LoVo (cell line): ENCODE results near the gene MYO18A.
"Not testable (repeated sequence)": the region's sequence is repeated elsewhere in the genome, so short reads cannot be mapped to it uniquely, and the experiment has no call there.

Source experiments
- DNase-seq: peaks from one replicate; pipeline ENCODE4 v3.0.0-alpha.2; 2016; ENCODE audit warnings: low spot score

The MYO18A gene

DNA sequence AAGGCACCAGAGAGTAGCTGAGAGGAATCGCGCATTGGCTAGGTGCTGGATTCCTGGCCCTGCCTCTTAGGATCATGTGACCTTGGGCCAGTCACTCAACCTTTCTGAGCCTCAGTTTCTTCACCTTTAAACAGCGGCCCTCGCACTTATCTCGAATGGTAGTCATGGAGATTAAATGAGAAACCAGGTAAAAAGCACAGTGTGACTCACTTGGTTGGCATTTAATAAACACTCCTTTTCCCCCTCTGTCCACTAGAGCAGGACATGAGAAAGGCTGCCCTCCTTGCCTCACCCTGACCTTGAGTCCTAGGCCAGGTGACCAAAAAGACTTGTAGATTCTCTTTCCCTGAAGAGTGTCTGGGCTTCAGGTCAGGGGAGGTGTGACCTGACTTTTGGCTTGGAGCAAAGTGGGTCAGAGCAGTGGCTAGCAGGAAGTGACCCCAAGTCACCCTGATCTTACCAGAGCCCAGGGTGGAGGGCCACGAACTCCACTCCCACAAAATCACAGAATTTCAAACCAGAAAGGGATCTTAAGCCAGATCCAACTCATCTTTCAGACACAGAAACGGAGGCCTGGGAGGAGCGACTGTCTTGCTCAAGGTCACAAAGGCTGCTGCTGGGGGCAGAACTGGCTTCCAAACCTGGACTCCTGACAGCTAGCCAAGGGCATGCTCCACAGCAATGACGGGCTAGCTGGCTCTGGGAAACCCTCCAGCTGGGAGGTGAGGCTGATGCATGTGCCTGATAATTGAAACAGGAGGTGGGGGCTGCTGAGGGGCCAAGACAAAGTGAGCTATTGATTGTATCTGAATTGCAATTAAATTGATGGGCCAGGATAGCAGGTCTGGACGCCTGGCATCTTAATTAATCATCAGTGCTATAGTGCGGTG lies 72.0 kb downstream of the MYO18A start:
- peak; percentile 28 for DNase-seq

- DNase-seq: no peak
Observed at GRCh38 chr17:29107084-29107483, 73.1 kb downstream of the MYO18A start.

- DNase-seq: no peak
Observed at GRCh38 chr17:29103341-29103740, 76.9 kb downstream of the MYO18A start.

DNA sequence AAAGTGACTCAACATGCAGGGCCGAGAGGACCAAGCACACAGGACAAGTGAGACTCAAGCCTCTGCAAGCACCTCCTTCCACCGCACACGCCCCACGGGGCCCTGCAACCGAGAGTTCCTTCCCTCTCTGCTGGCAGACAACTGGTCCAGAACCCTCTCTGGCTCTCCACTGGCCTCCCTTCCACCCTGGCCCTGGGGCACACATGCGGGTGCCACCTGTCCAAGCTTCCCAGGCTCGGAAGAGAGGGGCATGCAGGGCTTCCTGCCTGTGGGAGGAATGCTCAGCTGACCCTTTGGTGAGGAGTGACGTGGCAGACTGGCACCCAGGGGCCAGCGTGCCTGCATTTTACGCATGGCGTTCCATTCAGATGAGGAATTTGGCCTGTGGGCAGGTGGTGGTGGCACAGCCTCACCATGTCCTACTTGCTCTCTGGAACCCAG lies 77.4 kb downstream of the MYO18A start:
- no peak for DNase-seq

DNA sequence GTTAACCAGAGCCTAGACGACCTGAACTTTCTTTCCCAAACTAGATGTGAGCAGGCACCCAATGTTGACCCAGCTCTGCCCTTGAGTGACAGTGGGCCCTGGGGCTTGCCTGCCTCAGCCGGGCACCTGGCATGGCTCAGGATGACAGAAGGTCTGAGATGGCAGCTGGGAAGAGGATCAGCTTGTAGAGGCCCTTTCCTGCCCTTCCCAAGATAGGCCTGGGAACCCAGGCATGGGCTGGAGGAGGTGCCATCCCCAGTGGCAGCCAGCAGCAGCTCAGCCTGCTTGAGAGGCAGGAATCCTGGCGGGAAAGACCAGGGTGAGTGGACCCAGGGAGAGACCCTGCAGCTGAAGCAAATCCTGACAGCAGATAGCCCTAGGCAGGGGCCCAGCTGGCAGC lies 78.2 kb downstream of the MYO18A start:
- no peak for DNase-seq

DNA sequence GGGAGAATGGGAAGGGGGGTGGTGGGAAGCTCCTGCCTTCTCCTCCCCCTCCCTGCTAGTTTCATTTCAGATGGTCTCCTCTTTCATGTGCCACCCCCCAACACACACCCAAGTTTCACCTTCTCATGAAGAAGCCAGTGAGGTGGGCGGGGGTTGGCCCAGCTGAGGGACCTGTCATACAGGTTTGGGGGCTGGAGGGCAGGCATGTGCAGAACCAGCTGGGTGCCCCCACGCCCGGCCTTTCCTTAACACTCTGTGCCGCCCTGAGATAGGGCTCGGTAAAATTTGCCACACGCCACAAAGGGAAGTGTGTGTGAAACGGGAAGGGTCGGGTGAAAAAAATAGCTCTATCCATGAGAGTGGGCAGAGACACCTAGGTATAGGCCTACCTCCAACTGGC lies 79.9 kb downstream of the MYO18A start:
- no peak for DNase-seq

DNA sequence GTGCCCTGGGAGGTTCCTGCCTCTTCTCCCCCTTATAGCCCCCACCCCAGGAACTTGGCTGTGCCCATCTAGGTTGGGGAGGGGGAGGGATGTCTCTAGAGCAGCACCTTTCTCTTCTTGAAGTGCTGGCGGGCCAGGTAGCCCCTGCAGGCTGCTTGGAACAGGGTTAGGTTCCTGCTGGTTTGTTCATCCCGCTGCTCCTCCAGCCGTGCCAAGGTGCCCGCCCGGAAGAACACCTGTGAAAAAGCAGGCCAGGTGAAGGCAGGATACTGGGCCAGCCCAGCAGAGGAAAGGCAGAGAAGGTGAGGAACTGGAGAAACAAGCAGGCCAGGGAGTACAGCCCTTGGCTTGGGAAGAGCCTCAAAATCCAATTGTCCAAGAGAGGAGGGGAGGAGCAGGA lies 80.7 kb downstream of the MYO18A start:
- DNase-seq: no peak

GRCh38 chr17:29096094-29096493 lies 84.1 kb downstream of the MYO18A start:
- DNase-seq: no peak

DNA sequence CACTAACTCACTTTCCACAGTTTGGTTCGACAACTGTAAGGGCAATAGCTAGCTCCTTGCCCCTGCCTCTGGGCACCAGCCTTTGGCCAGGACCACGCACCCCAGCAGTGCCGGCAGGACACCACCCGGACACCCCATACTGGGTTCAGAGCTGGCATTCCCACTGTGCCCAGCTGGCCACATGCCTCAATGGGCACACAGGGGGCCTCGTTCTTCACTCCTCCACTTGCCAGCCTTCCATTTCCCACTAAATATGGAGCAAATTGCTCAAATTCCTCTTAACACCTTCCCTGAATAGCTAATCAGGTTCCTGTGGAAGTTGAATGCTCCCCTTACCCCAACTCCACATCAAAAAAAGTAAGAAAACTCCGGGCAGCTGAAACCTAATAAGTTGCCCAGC lies 84.8 kb downstream of the MYO18A start:
- DNase-seq: no peak

DNA sequence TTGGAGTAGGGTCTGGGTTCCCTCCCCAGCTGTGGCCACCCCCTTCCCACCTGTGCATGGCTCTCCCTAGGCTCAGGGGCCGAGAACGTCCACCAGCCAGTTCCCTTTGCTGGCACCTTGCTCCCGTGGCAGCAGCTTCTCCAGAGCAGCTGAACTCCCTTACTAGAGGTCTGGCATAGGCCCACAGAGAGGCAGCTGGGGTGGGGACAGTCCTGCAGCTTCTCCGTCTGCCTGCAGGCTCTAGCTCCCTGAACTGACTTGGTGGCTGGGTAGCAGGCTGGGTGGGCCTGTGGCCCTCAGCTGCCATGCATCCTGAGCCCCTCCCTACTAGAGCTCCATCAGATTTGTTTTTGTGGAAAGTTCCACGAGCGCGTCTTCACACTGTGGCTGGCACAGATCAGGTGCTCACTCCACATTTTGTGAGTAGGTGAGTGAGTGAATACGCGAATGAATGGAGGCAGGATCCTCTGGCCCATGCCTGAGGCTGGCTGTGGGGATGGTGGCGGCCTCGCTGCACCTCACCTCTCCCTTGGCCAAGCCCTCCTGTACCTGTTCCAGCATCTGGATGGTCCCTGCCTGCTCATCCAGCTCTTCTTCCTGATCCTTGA lies 86.0 kb downstream of the MYO18A start:
- DNase-seq: no peak

- DNase-seq: no peak
Observed at GRCh38 chr17:29093090-29093871, 86.9 kb downstream of the MYO18A start.

DNA sequence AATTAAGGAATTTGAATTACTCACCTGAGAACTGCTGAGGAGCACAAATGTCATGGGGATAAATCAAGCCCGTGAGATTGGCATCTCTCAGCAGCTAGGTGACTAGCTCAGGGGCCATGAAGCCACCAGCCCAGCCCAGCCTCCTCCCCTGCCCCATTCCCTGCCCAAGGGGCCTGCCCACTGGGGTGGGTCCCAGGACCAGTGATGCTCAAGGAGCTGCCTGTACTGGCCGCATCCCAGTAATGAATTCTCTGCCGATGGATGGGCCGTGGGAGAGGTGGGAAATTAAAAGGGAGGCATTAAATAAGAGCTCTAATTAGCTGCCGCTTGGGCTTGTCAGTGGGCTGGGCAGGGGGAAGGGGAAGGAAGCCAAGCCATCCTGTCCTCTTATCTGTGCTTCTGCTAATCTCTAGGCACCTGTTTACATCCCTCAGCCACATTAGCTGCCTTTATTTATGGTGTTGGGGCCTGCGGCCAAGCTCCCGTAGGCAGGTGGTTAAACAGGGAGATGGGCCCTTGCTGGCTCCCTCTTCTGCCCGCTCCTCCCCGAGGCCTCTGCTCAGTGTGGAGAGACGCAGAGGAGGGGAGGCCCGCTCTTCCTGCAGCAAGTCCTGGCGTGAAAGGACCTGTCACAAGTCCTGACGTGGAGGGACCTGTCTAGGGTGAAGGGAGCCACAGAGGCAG lies 88.5 kb downstream of the MYO18A start:
- no peak for DNase-seq

- no peak for DNase-seq
Observed at GRCh38 chr17:29090750-29091605, 89.2 kb downstream of the MYO18A start.

DNA sequence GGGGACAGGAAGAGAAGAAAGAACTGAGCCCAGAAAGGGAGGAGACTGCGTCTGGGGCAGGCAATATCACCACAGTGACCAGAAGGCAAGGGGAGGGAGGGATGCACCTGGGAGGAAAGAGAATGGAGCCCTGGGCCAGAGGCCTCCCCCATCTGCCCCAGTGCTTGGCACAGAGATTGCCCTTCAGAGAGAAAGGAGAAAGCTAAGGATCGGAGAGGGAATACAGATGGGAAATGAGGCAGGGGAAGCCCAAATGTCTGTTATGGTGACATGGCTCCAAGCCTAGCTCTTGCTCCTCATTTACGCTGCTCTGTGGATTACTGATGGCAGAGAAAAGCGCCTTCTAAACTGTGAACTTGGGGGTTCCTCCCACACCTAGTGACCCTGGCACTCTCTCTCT lies 90.1 kb downstream of the MYO18A start:
- DNase-seq: no peak

- DNase-seq: no peak
Observed at GRCh38 chr17:29089601-29090044, 90.6 kb downstream of the MYO18A start.

- DNase-seq: not testable (repeated sequence)
Observed at GRCh38 chr17:29088782-29089181, 91.4 kb downstream of the MYO18A start.

- DNase-seq: no peak
Observed at GRCh38 chr17:29086628-29087332, 93.4 kb downstream of the MYO18A start.

DNA sequence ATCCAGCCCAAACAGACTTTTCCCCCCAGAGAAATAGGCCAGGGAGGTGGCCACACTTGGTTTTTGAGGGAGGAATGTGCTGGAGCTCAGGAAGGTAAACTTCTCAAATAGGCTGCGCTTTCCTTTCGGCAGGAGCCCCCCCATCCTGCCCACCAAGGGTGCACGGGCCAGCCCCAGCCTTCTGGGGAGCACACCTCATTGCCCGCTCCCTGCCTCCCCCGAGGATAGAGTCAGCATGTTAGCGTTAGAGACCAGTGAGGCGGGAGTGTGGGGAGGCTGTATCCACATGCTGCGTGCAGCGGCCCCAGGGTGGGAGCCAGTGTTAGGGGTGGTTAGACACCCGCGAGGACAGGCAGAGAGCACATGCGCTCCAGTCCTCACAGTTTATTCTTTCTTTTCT lies 95.0 kb downstream of the MYO18A start:
- no peak for DNase-seq

GRCh38 chr17:29084541-29085146 lies 95.6 kb downstream of the MYO18A start:
- no peak for DNase-seq

DNA sequence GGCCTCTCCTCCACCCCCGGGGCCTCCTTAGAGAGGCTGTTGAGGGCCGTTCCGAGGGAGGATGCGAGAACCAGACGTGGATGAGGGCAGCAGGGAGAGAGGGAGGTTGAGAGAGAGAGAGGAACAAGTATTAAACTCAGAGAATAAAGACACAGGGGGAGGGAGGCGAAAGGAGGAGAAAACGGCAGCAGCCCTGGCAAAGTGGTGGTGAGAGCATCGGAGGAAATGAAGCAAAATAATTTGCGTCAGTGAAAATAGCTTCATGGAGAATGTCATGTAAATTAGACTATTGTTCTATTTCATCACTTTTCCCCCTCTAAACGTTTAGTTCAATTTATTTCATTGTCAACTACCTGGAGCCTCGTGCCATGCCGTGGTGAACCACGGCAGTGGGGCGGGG lies 99.2 kb downstream of the MYO18A start:
- DNase-seq: no peak
